Large intestine (tissue), 3 donors: ENCODE measurements around the gene RB1. TPM values are rescaled to one million over a fixed set of nuclear protein-coding genes. Genes with fewer than 3 reads are reported as not detected.

Source experiments
- DNase-seq, 2 donors: peaks; one replicate each; pipeline versions ENCODE4 v3.0.0 to v3.0.0-alpha.2; 2013
- H3K27ac ChIP-seq: one replicate; pipeline ENCODE4 v1.5.1; 2013; ENCODE audit warnings: low read length
- H3K27me3 ChIP-seq: 2 replicates; pipeline ENCODE4 v1.6.1; 2013; ENCODE audit warnings: low read length; ENCODE audit not compliant: control insufficient read depth, insufficient read depth
- H3K36me3 ChIP-seq: 2 replicates; pipeline ENCODE4 v1.6.1; 2013; ENCODE audit warnings: low read length; ENCODE audit not compliant: control insufficient read depth, insufficient read depth
- H3K4me1 ChIP-seq: one replicate; pipeline ENCODE4 v1.6.1; 2013; ENCODE audit warnings: low read length; ENCODE audit not compliant: control insufficient read depth, insufficient read depth
- H3K4me3 ChIP-seq: one replicate; pipeline ENCODE4 v1.5.1; 2013; ENCODE audit warnings: low read length
- H3K9me3 ChIP-seq: one replicate; pipeline ENCODE4 v1.6.1; 2013; ENCODE audit warnings: mild to moderate bottlenecking, low read depth, low read length, moderate library complexity; ENCODE audit not compliant: control insufficient read depth
- WGBS: methylation state at CpG from one replicate; pipeline ENCODE4 v1.1.5; 2013; ENCODE audit warnings: low lambda C conversion rate; ENCODE audit not compliant: insufficient coverage; 5-methylcytosine and 5-hydroxymethylcytosine counted together
- polyA plus RNA-seq: library from polyadenylated mRNA; unstranded; fragments of 120-200 nt; gene quantifications from one replicate; pipeline ENCODE4 v1.2.1, GENCODE V29; 2013

Gene RB1
- polyA plus RNA-seq, 1 donor = 34.8 TPM

GRCh38 chr13:48514793-48515192 lies 211.2 kb downstream of the RB1 start:
- no peak for DNase-seq
- H3K4me3 ChIP-seq = no peak overlapping the region
- no peaks in the 10 kb centered on the region for H3K4me1 ChIP-seq
- no peak overlapping the region for H3K27ac ChIP-seq
- H3K36me3 ChIP-seq = no peaks in the 10 kb centered on the region
- H3K27me3 ChIP-seq = no peaks in the 10 kb centered on the region
- WGBS = 100% methylated on average over 1 of the region's 4 CpGs
- H3K9me3 ChIP-seq = no peaks in the 10 kb centered on the region

GRCh38 chr13:48515732-48516131 lies 212.2 kb downstream of the RB1 start:
- no peak for DNase-seq
- no peaks in the 10 kb centered on the region for H3K36me3 ChIP-seq
- WGBS = no CpG with 5 or more reads among the region's 6 CpGs
- no peak overlapping the region for H3K27ac ChIP-seq
- no peaks in the 10 kb centered on the region for H3K27me3 ChIP-seq
- no peaks in the 10 kb centered on the region for H3K9me3 ChIP-seq
- H3K4me1 ChIP-seq = no peaks in the 10 kb centered on the region
- no peak overlapping the region for H3K4me3 ChIP-seq

GRCh38 chr13:48518083-48518482 lies 214.5 kb downstream of the RB1 start:
- H3K36me3 ChIP-seq = no peaks in the 10 kb centered on the region
- H3K4me3 ChIP-seq = no peak overlapping the region
- H3K27ac ChIP-seq = no peak overlapping the region
- no peaks in the 10 kb centered on the region for H3K27me3 ChIP-seq
- H3K4me1 ChIP-seq = no peaks in the 10 kb centered on the region
- DNase-seq = no peak
- WGBS = 100% methylated on average over 1 of the region's 1 CpG
- H3K9me3 ChIP-seq = no peaks in the 10 kb centered on the region

GRCh38 chr13:48526286-48526685 lies 222.7 kb downstream of the RB1 start:
- H3K4me1 ChIP-seq = no peaks in the 10 kb centered on the region
- DNase-seq = no peak
- H3K9me3 ChIP-seq = no peaks in the 10 kb centered on the region
- no CpG with 5 or more reads among the region's 10 CpGs for WGBS
- H3K4me3 ChIP-seq = no peak overlapping the region
- H3K36me3 ChIP-seq = no peaks in the 10 kb centered on the region
- H3K27me3 ChIP-seq = no peaks in the 10 kb centered on the region
- H3K27ac ChIP-seq = no peak overlapping the region

- no CpG with 5 or more reads among the region's 2 CpGs for WGBS
- Histone ChIP-seq H3K9me3 (no peaks in the 10 kb centered on the region), H3K36me3 (no peaks in the 10 kb centered on the region), H3K4me3 (no peak overlapping the region), H3K27me3 (no peaks in the 10 kb centered on the region), H3K27ac (no peak overlapping the region), H3K4me1 (no peaks in the 10 kb centered on the region)
- no peak for DNase-seq
These were observed 224.4 kb downstream of the RB1 start for GRCh38 chr13:48527955-48528354.

GRCh38 chr13:48528720-48529119 lies 225.2 kb downstream of the RB1 start:
- no peaks in the 10 kb centered on the region for H3K27me3 ChIP-seq
- H3K9me3 ChIP-seq = no peaks in the 10 kb centered on the region
- WGBS = 100% methylated on average over 2 of the region's 3 CpGs
- peaks cover 3% of the 10 kb centered on the region for H3K4me1 ChIP-seq
- H3K36me3 ChIP-seq = no peaks in the 10 kb centered on the region
- DNase-seq = no peak
- H3K27ac ChIP-seq = no peak overlapping the region
- H3K4me3 ChIP-seq = no peak overlapping the region

GRCh38 chr13:48530833-48531232 lies 227.3 kb downstream of the RB1 start:
- H3K9me3 ChIP-seq = no peaks in the 10 kb centered on the region
- WGBS = 100% methylated on average over 2 of the region's 6 CpGs
- no peak overlapping the region for H3K4me3 ChIP-seq
- H3K27me3 ChIP-seq = no peaks in the 10 kb centered on the region
- peaks cover 3% of the 10 kb centered on the region for H3K4me1 ChIP-seq
- H3K27ac ChIP-seq = no peak overlapping the region
- no peaks in the 10 kb centered on the region for H3K36me3 ChIP-seq
- DNase-seq = no peak

Other genes with a start within 250 kb of the RB1 start
- gene MED4, start 208.6 kb upstream of the RB1 start, polyA plus RNA-seq = 55.6 TPM
- 687 TPM for gene ITM2B, start 70.5 kb upstream of the RB1 start, polyA plus RNA-seq
- gene LPAR6, start 109.4 kb downstream of the RB1 start, polyA plus RNA-seq = 24.7 TPM
- gene RCBTB2, start 229.3 kb downstream of the RB1 start, polyA plus RNA-seq = 14.5 TPM